ENCODE data around the gene FASTKD1. TPM values are rescaled to one million over a fixed set of nuclear protein-coding genes. Genes with fewer than 3 reads are reported as not detected.
"Not testable (repeated sequence)": the region's sequence is repeated elsewhere in the genome, so short reads cannot be mapped to it uniquely, and the experiment has no call there.

The FASTKD1 gene
- 17.6 and 24.0 TPM in 2 replicates for total RNA-seq (ENCODE audit: low replicate concordance)

DNA sequence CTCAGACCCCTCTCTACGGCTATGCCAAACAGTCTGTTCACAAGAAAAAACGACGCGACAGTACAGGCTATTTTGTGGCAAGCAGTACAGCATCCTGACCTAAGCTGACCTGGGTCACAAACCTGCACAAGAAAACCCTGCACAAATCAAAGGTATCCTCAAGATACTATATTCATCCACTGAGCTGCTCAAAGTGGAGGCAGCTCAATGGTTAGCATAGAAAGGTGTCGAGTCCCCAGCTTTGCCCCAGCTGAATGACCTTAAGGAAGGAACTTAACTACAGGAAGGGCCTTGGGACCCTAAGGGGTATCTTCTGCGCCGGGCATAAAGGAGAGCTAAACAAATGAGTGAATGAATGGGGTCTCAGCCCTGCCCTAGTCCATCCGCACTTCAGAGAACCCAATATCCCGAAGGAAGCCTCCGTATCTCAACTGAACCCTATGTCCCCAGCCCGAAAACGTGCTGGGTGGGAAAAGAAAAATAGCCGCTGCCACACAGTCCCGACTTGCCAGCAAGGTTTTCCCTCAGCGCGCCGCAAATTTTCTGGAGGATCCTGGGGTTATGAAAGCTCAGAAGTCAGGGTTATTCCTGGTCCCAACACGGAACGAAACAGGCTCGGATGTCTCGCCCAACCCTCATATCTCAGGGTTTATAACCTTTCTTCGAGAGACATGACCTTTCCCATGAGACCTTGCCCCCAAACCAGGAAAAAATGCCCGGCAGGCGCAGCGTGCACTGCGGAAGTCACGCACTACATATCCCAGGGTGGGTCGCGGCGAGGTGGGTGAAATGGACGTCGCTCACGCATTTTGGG is at the start of gene FASTKD1:
FASTKD1 (minus strand) TSS at position 706 of the 814 bp plus-strand sequence. CDS start 1,836 bp downstream, outside the sequence.
- H3K4me3 ChIP-seq (ENCODE audit: low read depth, low read length) = peak within 1 kb of the TSS; percentile 87
- peak; percentile 84 for DNase-seq (ENCODE audit: low read depth)
- TF ChIP-seq, protein P1, sequence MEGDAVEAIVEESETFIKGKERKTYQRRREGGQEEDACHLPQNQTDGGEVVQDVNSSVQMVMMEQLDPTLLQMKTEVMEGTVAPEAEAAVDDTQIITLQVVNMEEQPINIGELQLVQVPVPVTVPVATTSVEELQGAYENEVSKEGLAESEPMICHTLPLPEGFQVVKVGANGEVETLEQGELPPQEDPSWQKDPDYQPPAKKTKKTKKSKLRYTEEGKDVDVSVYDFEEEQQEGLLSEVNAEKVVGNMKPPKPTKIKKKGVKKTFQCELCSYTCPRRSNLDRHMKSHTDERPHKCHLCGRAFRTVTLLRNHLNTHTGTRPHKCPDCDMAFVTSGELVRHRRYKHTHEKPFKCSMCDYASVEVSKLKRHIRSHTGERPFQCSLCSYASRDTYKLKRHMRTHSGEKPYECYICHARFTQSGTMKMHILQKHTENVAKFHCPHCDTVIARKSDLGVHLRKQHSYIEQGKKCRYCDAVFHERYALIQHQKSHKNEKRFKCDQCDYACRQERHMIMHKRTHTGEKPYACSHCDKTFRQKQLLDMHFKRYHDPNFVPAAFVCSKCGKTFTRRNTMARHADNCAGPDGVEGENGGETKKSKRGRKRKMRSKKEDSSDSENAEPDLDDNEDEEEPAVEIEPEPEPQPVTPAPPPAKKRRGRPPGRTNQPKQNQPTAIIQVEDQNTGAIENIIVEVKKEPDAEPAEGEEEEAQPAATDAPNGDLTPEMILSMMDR (IDR thresholded peaks at IDR 0.05; ENCODE audit: insufficient read depth, low read length) = no peak

- H3K4me3 ChIP-seq (ENCODE audit: low read depth, low read length) = no peak overlapping the region
- TF ChIP-seq, protein P1 (IDR thresholded peaks at IDR 0.05; ENCODE audit: insufficient read depth, low read length) = no peak
- DNase-seq (ENCODE audit: low read depth) = no peak
These were observed 49.6 kb upstream of the FASTKD1 start for GRCh38 chr2:169623235-169623634.

GRCh38 chr2:169620509-169620908 is 46.8 kb upstream of the FASTKD1 start:
- no peak for DNase-seq (ENCODE audit: low read depth)
- TF ChIP-seq, protein P1 (IDR thresholded peaks at IDR 0.05; ENCODE audit: insufficient read depth, low read length) = no peak
- H3K4me3 ChIP-seq (ENCODE audit: low read depth, low read length) = no peak overlapping the region

DNA sequence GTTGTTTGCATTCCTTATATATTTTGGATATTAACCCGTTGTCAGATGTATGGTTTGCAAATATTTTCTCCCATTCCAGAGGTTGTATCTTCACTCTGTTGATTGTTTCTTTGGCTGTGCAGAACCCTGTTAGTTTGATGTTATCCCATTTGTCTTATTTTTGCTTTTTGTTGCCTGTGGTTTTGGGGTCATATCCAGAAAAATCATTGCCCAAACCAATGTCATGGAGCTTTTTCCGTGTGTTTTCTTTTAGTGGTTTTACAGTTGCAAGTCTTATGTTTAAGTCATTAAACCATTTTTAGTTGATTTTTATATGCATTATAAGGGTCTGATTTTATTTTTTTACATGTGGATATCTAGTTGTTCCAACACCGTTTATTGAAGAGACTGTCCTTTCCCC is 46.3 kb upstream of the FASTKD1 start:
- TF ChIP-seq, protein P1 (IDR thresholded peaks at IDR 0.05; ENCODE audit: insufficient read depth, low read length) = no peak
- no peak for DNase-seq (ENCODE audit: low read depth)
- H3K4me3 ChIP-seq (ENCODE audit: low read depth, low read length) = no peak overlapping the region

DNA sequence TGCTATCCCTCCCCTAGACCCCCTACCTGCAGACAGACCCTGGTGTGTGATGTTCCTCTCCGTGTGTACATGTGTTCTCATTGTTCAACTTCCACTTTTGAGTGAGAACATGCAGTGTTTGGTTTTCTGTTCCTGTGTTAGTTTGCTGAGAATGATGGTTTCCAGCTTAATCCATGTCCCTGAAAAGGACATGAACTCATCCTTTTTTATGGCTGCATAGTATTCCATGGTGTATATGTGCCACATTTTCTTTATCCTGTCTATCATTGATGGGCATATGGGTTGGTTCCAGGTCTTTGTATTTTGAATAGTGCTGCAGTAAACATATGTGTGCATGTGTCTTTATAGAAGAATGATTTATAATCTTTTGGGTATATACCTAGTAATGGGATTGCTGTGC is 42.3 kb upstream of the FASTKD1 start:
- not testable (repeated sequence) for DNase-seq (ENCODE audit: low read depth); H3K4me3 ChIP-seq (ENCODE audit: low read depth, low read length)

DNA sequence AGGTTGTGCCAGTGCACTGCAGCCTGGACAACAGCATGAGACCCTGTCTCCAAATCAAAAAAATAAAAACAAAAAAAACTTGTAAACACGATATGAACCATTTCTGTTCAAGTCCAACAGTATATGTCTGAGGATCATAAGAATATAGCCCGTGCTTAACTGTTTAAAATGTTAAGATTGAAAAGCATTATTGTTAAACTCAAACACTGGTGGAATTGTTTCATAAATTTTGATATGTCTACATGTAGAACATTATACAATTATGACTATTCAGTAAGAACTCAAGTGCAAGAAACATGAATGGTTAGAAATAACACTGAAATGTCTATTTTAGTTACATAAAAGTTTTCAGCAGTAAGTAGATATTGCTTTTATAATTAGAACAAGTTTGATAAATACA is 40.2 kb upstream of the FASTKD1 start:
- no peak for DNase-seq (ENCODE audit: low read depth)
- TF ChIP-seq, protein P1 (IDR thresholded peaks at IDR 0.05; ENCODE audit: insufficient read depth, low read length) = no peak
- H3K4me3 ChIP-seq (ENCODE audit: low read depth, low read length) = no peak overlapping the region

DNA sequence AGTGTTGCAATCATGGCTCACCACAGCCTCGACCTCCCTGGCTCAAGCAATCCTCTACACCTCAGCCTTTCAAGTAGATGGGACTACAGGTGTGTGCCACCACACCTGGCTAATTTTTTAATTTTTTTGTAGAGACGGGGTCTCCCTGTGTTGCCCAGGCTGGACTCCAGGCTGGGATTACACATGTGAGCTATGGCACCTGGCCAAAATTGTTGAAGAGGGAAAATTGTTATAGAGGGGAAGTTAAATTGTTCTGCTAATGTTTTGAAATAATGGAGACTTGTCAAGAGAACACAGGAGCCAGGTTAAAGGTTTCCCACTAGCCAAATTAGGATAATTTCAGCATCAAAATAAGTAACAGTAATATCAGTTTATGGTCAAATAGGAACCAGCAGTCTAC is 35.6 kb upstream of the FASTKD1 start:
- no peak overlapping the region for H3K4me3 ChIP-seq (ENCODE audit: low read depth, low read length)
- TF ChIP-seq, protein P1 (IDR thresholded peaks at IDR 0.05; ENCODE audit: insufficient read depth, low read length) = no peak
- DNase-seq (ENCODE audit: low read depth) = no peak
